Erythroblast (primary cell): ENCODE measurements around the gene ACSM5.

Experiments used
- GATA1 ChIP-seq: IDR thresholded peaks from 2 replicates; pipeline ENCODE4 v1.6.1; 2011; ENCODE audit warnings: low read depth, mild to moderate bottlenecking, control low read depth, low read length, moderate library complexity
- POLR2A ChIP-seq: IDR thresholded peaks from 2 replicates; pipeline ENCODE4 v1.6.1; 2011; ENCODE audit warnings: mild to moderate bottlenecking, low read length

DNA sequence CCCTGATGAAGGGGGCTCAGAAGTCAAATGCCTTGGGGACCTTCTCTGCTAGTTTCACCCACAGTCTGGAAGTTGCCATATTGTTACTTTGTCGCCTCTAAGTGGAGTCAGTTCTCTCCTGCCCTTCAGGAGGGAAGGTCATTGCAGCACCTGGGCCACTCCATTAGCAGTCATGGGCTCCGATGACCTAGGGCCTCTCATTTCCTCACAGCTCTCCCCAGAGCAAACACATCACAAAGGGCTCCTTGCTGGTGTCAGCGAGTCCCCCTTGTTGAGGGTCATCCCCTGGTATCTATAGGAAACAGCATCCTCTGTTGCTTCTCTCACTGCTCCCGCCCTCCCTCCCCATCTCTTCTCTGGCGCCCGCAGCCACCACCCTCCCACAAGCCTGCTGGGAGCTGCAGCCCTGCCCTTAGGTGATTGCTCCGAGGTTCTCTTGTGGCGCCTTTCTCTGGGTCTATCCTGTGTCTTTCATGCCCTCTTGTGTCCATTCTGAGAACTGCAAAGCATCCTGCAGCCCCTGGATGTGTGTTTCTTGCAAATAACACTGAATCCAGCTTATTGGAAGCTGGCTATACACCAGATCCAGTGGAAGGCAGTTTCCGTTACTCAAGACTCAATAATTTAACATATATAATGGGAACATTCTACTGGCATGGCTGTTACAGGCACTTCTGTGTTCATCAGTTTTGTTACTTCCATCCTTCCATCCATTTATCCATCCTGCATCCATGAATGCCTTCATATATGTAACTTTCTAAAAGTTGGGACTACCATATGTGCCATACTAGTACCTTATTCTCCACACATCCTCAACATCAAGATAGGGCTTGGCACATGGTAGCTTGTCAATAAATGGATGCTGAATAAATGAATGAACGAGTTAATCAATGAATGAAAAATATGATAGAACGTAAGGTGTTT, 26.0 kb upstream of the ACSM5 start:
- TF ChIP-seq POLR2A (no peak), GATA1 (no peak)
